ENCODE results near the gene PRDM7.

- no peak for TF ChIP-seq CTCF (conservative IDR thresholded peaks at IDR 0.05)
- TF ChIP-seq ZFX (IDR thresholded peaks at IDR 0.05): no peak
Measured at GRCh38 chr16:90044111-90044551, 33.0 kb downstream of the PRDM7 start.

All from C4-2B (cell line).